NCI-H2171 (cell line): ENCODE data around the gene GRIN2A.
A peak's percentile ranks its signal among the peaks of the same experiment; 100 is the strongest.

ENCODE experiments used
- DNase-seq: peaks from one replicate; lab custom pipeline; 2025; lab: John Stamatoyannopoulos, UW

Gene GRIN2A

DNA sequence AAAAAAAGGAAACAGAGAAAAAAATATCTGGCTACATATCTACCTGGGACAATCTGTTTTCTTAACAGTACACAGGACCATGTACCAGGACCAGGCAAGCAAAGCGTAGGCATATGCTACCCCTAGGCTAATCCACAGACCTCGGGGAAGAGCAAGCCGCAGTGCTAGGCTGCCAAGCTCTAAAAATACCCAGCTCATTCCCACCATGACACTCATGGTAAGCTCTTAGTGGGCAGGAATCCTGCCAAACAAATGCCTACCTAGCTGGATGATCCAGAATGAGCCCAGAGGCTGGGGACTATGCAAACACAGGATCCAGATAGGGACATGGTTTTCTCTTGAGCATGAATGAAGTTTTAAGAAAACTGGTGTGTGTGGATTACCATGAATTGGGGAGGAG, 95.6 kb downstream of the GRIN2A start:
- DNase-seq, result no peak

DNA sequence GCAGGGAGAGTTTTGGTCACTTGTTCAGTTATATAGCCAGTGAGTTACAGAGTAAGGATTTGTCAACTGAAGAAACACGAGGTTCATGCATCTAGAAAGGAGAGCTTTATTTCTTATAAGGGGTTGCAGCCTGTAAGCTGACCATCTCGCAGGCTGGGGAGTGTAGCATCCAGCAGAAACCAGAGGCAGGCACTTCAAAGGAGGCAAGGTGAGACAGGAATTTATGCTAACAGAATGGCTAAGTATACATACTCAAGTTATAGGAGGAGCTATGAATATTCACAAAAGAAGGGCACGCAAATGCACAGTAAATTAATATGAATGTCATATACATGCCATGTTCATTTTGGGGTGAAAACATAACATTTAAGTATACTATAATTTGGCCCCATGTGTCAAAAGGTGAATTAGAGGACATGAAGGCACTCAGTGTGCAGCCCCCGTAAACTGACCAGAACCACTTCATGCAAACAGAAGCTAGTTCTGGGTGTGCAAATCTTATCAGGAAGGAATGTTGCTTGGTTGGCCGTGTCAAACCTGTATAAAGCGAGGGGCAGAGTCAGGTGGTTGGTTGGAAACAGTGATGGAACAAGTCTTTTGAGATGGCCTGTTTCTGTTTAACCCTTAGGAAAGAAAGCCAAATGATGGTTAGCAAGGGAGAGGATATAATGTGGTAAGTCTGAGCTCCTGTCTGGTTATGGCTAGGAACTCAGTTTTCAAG, 97.0 kb downstream of the GRIN2A start:
- DNase-seq, result no peak

- DNase-seq, result no peak
Measured at GRCh38 chr16:10083301-10083700, 98.9 kb downstream of the GRIN2A start.

GRCh38 chr16:10081201-10081940, 100.9 kb downstream of the GRIN2A start:
- DNase-seq, result no peak

DNA sequence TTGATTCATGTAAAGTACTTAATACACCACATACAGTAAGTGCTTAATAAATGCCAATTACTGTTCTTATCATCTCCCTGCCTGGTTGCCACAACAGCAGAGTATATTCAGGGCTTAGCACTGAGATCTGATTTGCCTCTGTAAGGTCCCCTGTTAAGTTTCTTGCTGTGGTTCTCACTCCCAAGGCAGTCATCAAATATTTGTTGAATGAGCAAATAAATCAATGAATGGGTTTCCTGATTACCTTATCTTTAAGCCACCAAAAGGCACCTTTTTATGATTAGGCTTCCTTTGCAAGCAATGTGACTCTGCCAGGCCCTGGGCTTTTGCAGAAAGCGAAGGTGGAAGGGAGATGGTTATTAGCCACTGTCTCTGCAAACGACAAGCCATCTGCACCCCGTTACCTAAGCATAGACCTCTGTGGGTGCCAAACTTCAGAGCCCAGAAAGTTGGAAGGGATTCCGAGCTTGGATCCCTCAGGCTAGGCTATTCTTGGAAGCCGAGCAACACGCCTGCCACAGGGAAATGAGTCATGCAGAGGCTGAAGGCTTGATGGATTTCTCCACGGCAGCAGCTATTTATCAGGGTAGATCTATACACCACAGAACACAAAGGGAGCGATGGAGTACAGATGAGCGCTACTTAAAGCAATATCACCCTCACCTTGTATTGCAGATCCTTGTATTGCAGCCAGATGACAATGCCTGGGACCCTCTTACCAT, 102.0 kb downstream of the GRIN2A start:
- DNase-seq, result no peak

DNA sequence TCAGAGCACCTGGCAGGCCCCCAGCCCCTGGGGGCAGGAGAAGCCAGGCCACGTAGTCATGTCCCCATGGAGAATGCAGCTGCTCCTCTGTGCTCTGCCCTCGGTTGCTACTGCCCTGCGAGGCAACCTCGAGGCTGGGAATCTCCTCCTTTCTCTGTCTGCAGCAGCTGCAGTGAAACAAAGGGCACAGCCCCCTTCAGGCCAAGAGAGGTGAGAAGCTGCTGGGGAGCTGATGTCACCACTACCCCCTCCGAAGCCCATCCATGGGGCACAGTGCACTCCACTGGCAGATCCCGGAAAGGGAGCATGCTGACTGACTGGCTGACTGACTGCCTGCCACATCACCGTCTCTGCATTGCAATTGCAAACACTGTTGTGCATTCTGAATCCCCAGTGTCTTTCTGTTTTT, 103.7 kb downstream of the GRIN2A start:
- DNase-seq, result no peak

DNA sequence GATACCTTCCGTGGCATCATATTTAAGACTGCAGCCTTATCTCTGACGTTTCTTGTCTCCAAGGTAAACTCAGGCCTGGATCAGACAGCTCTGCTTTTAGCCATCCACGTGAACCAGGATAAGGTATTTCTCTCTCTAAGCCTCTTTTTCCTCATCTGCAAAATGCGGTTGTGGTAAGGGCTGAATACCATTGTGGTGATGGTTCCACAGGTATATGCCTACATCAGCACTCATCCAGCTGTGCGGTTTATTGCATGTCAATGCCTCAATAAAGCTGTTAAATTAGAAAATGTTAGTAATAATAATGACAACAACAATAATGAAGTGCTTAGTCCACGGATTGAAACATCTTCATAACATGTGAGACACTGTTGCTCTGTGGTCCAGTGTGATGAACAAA, 104.4 kb downstream of the GRIN2A start:
- no peak for DNase-seq

DNA sequence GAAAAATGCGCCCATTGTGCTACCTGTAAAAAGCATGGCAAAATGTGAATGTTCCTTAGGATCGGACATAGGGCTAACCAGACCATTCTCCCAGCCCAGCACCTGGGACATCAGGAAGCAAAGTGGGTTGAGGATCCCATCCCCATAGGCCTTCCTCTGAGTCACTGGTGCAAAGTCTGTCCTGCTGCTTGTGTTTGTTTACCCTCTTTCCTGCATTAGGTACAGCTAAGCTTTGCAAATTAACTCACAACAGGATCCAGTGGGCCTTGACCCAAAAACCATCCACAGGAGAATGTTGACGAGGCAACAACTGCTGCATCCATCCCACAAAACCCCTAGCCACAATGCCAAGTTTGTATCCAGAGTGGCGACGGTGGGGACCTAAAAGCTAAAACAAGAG, 106.2 kb downstream of the GRIN2A start:
- no peak for DNase-seq

DNA sequence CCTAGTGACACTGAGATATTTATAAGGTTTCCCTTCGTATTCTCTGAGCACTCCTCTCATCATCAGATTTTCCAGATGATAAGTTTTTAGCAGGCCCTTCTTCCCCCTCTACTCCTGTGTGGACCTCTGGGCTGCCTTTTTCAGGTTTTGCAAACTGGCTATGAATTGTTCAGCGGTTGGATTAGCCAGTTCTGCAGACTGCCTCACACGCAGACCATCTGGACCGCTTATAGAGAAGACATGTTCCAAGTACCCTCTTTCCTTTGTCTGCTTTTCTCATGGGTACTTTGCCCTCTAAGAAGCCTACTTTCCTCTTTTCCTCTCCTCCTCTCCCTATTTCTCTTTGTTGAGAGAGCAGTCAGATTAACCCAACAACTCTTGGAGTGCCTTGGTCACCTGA, 111.6 kb downstream of the GRIN2A start:
- DNase-seq, result no peak

DNA sequence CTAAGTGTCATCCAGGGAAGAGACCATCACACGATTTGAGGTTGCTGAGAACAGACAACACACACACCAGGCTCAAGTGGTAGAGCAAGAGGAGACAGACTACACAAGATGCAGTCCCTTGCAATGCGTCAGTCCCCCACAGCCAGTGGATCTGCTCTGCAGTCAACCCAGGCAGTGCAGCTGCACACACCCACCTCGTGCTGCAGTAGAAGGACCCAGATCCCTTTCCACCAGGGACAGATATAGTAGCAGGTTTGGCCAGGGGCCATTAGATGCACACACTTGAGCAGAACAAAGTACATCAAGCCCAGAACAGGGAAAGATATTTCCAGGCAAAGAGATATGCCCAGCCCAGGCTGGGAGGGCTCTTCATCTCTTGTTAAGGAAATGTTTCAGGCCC, 112.9 kb downstream of the GRIN2A start:
- DNase-seq, result no peak

- no peak for DNase-seq
Measured at GRCh38 chr16:10067835-10068234, 114.4 kb downstream of the GRIN2A start.

DNA sequence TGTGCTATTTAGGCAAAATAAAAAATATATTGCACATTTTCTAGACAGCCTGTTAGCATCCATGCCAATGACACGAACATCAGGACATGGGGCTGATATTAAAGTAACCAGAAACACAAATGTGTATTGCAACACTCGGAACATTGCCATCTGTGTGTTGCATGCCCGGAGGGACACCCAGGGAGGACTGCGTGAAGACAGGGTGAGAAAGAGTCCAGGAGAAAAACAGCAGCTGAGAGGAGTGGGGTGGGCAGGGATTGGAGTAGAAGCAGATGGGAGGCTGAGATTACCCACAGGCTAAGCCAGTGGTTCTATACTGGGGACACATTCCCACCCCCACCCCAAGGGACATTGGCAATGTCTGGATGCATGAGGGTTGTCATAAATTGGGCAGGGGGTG, 114.8 kb downstream of the GRIN2A start:
- DNase-seq, result no peak

GRCh38 chr16:10065019-10065418, 117.2 kb downstream of the GRIN2A start:
- no peak for DNase-seq

DNA sequence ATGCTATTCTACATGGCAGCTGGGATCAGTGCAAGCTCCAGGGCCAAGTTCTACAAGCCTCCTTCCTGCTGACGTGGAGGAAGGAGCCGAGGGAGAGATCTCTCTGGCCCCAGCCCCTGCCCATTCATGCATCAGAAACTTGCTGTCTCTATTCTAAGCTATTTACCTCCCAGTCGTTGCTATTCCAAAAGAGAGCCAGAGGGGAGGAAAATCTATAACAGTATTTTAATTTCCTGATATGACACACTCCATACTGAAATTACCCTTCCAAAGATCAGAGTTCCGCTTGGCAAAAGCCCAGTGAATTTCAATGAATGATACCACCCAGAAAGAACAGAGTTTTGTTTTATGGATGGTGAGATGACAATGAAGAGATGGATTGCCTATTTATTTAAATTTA, 133.4 kb downstream of the GRIN2A start:
- no peak for DNase-seq

DNA sequence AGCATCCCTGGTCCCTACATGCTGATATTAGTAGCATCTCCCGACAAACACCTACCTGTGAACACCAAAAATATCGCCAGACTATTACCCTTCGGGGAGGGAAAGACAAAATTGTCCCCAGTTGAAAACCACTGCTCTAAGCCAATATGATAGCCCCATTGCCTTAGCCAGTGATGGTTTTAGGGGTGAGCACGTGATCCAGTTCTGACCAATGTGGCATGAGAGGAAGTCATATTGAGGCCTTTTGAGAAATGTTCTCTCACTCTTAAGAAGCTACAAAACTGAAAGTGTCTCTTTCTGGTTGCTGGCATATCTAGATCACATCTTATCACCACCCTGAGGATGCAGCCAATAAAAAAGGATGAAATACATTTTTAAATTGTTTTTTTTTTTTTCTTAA, 136.3 kb downstream of the GRIN2A start:
- DNase-seq, result no peak

GRCh38 chr16:10045291-10045775, 136.9 kb downstream of the GRIN2A start:
- DNase-seq, result no peak

DNA sequence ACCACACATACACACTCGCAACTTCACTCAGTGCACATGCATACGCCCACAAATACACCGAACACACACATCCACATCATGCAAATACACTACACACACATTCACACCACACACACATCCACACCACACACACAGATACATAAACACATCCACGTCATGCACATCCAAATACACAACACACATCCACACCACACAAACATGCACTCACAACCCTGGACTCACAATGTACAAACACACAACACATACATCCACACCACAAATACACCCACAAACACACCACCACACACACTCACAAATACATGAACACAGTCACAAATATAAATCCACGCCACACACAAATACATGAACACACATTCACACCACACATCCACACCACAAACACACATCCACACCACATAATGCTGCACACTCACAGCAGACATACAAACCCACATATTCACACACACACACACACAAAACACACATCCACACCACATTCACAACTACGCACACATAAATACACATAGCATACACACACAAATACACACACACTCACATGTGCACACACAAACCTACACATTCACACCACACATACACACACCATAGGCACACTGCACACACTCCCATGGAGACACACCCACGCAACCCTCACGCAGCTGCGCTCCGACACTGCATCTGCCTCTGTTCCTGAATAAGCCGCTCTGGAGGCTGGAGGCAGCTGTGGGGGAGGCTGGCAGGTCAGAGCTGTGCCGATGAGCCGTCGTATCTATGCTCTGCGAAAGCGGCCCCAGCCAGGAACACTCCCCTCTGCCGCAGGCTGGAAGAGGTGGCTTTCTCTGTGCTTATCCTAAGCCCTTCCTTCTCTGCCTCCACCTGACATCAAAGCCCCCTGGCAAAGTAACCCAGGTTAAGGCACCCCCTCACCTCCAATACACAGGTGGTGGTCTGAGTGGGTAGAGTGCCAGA, 141.8 kb downstream of the GRIN2A start:
- no peak for DNase-seq

DNA sequence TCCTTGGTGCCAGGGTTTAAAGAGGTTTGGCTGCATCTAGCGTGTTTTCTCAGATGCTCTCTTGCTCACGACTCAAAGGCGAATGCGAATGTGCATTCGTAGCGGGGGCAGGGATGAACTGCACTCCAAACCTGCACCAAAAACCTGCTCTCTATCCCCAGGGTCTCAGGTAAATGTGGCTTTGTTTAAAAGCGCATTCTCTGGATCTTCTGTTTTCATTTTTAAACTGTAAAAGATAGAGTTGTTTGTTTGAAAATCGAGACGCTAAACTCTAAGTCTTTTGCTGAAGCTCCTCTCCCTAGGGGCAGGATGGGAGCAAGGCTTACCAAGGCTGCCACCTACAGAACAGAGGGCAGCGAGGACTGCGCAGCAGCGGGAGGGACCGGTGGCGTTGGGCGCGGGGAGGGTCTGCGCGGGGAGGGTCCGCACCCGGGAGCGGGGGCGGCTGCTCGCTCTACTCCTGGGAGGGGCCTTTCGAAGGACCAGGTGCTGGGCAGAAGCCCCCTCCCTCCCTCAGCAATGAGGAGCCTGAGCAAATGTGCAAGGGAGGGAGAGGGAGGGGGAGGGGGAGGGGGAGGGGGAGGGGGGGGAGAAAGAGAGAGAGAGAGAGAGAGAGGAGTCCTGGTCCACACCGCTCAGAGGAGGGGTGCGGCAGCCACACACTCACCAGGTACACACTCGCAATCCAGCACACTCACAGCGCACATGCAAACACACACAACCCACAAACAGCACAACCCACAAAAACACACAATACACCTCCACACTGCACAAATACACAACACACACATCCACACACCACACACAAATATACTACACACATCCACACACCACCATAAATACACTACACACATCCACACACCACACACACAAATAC, 142.8 kb downstream of the GRIN2A start:
- peak; percentile 3 for DNase-seq

- DNase-seq, result no peak
Measured at GRCh38 chr16:10037751-10038150, 144.5 kb downstream of the GRIN2A start.

DNA sequence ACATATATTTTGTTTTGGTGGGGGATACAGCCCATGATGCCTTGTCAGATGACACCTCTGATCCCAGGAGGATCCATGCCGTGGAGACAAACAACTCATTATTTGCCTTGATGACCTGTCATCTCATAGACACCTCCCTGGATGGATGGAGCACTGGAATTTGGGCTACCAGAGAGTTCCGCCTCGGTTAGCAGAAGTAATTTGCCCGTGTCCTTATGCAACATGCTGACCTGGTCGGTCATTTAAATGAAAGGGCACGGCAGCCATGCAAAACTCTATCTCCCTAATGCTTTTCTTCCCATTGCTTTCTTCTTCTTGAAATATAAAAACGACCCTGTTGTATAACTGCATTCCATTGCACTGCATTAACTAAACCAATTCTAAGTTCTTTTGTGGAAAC, 145.3 kb downstream of the GRIN2A start:
- DNase-seq, result no peak

GRCh38 chr16:10033556-10033955, 148.7 kb downstream of the GRIN2A start:
- DNase-seq, result no peak
